Endothelial cell of umbilical vein (primary cell): ENCODE measurements around the gene LOXHD1. TPM values are rescaled to one million over a fixed set of nuclear protein-coding genes. Genes with fewer than 3 reads are reported as not detected.

ENCODE experiments used
- BruUV-seq: library from RNA; stranded (reverse); fragments of 400-500 nt; replicated peaks from 2 replicates; lab custom pipeline; 2021; lab: Mats Ljungman, UMichigan
- CTCF ChIA-PET: fragments of 300-600, 350-600 bp; sonication (Branson Sonifier 250); formaldehyde crosslinking; loops from one replicate; lab custom pipeline; 2021; ENCODE audit warnings: antibody characterized with exemption, inconsistent platforms; lab: Charles Lee
- POLR2A ChIA-PET: fragments of 300-600, 350-600 bp; sonication (Branson Sonifier 250); formaldehyde crosslinking; loops from one replicate; lab custom pipeline; 2021; ENCODE audit warnings: antibody characterized with exemption, inconsistent platforms; lab: Charles Lee
- DNase-seq: peaks from one replicate; pipeline ENCODE4 v3.0.0-alpha.2; 2011; ENCODE audit warnings: low read depth, low spot score
- FAIRE-seq: peaks from 2 replicates; lab custom pipeline; 2011; peaks lifted over from hg19 to GRCh38; lab: Jason Lieb, UNC
- H2AFZ ChIP-seq: 2 replicates; pipeline ENCODE4 v1.6.0; 2012; ENCODE audit warnings: low read depth, low read length, control low read depth, inconsistent platforms
- H3K27ac ChIP-seq: 2 replicates; pipeline ENCODE4 v1.5.1; 2011; ENCODE audit warnings: low read depth, mild to moderate bottlenecking, control low read depth, low read length, moderate library complexity; ENCODE audit not compliant: insufficient read depth
- H3K27me3 ChIP-seq, 2 experiments: 2 replicates each; pipeline versions ENCODE4 v1.6.0 to v1.6.1; 2011; ENCODE audit warnings: low read length in 2 of 2, mixed read lengths in 1 of 2; ENCODE audit not compliant: control insufficient read depth in 2 of 2, insufficient read depth in 2 of 2
- H3K36me3 ChIP-seq, 2 experiments: 2 replicates in 1 of 2; 3 replicates in 1 of 2; pipeline ENCODE4 v1.5.1; 2011; ENCODE audit warnings: low read length in 2 of 2, mild to moderate bottlenecking in 1 of 2, moderate library complexity in 1 of 2; ENCODE audit not compliant: control insufficient read depth in 2 of 2, insufficient read depth in 2 of 2; ENCODE audit errors: extremely low read depth in 1 of 2
- H3K4me1 ChIP-seq: 3 replicates; pipeline ENCODE4 v1.5.1; 2011; ENCODE audit warnings: mild to moderate bottlenecking, low read length; ENCODE audit not compliant: control insufficient read depth, insufficient read depth; ENCODE audit errors: extremely low read depth
- H3K4me2 ChIP-seq: 2 replicates; pipeline ENCODE4 v1.6.1; 2011; ENCODE audit warnings: low read length, control low read depth, mixed read lengths; ENCODE audit not compliant: insufficient read depth
- H3K4me3 ChIP-seq, 3 experiments: fragments of 200-600 bp in 1 of 3; sonication (generic), shearing (Covaris generic) in 1 of 3; replicated peaks in 1 of 3; 2 replicates each; pipeline ENCODE4 v1.5.1; 2011 to 2016; ENCODE audit warnings: control low read depth in 3 of 3, low read length in 3 of 3, mild to moderate bottlenecking in 2 of 3, inconsistent platforms in 1 of 3, low read depth in 1 of 3, moderate library complexity in 1 of 3; ENCODE audit not compliant: insufficient read depth in 1 of 3
- H3K79me2 ChIP-seq: 2 replicates; pipeline ENCODE4 v1.6.0; 2012; ENCODE audit warnings: low read length, inconsistent platforms; ENCODE audit not compliant: control insufficient read depth, insufficient read depth
- H3K9ac ChIP-seq: replicated peaks from 2 replicates; pipeline ENCODE3; 2011; ENCODE audit warnings: low read length, control low read depth; ENCODE audit not compliant: insufficient read depth; ENCODE audit errors: extremely low read depth
- H3K9me1 ChIP-seq: replicated peaks from 3 replicates; pipeline ENCODE4 v1.6.0; 2011; ENCODE audit warnings: mild to moderate bottlenecking, low read length; ENCODE audit not compliant: control insufficient read depth, insufficient read depth; ENCODE audit errors: extremely low read depth
- H3K9me3 ChIP-seq: replicated peaks from 2 replicates; pipeline ENCODE4 v1.5.1; 2012; ENCODE audit warnings: low read length, inconsistent platforms; ENCODE audit not compliant: control insufficient read depth, insufficient read depth
- H4K20me1 ChIP-seq: replicated peaks from 2 replicates; pipeline ENCODE3; 2011; ENCODE audit warnings: mild to moderate bottlenecking, low read length; ENCODE audit not compliant: control insufficient read depth, insufficient read depth; ENCODE audit errors: extremely low read depth
- EZH2 ChIP-seq: IDR thresholded peaks from 2 replicates; pipeline ENCODE4 v1.6.1; 2012; ENCODE audit warnings: borderline replicate concordance, low read depth, mild to moderate bottlenecking, moderate library complexity, low read length, inconsistent platforms; ENCODE audit not compliant: severe bottlenecking
- FOS ChIP-seq: IDR thresholded peaks from 2 replicates; pipeline ENCODE4 v1.6.1; 2011; ENCODE audit warnings: mild to moderate bottlenecking, low read length, moderate library complexity, borderline replicate concordance; ENCODE audit not compliant: insufficient read depth
- GATA2 ChIP-seq: IDR thresholded peaks from 2 replicates; pipeline ENCODE4 v1.7.0; 2011; ENCODE audit warnings: low read depth, mild to moderate bottlenecking, moderate library complexity, mixed read lengths, low read length; ENCODE audit not compliant: insufficient read length, insufficient read depth
- JUN ChIP-seq: IDR thresholded peaks from 2 replicates; pipeline ENCODE4 v1.6.1; 2011; ENCODE audit warnings: borderline replicate concordance, low read depth; ENCODE audit not compliant: insufficient read length, insufficient read depth
- MYC ChIP-seq: IDR thresholded peaks from one replicate; pipeline ENCODE4 v1.6.1; 2011; ENCODE audit warnings: mild to moderate bottlenecking, low read depth, low read length
- POLR2A ChIP-seq: IDR thresholded peaks from 2 replicates; pipeline ENCODE4 v1.6.1; 2012; ENCODE audit warnings: low read depth, mild to moderate bottlenecking, control low read depth, low read length
- POLR2AphosphoS5 ChIP-seq: IDR thresholded peaks from 2 replicates; pipeline ENCODE4 v1.6.1; 2012; ENCODE audit warnings: low read depth, mild to moderate bottlenecking, control low read depth, low read length, moderate library complexity; ENCODE audit not compliant: insufficient read depth
- dilution Hi-C: fragments of 300-500 bp; cut with MboI; formaldehyde crosslinking; loops from one replicate; pipeline ENCODE4 v1.15.0; 2019; ENCODE audit warnings: low sequenced_read_pairs; ENCODE audit not compliant: extremely low pct_ligation_motif_present
- intact Hi-C: fragments of 100-400 bp; cut with micrococcal nuclease; formaldehyde crosslinking; loops from one replicate; pipeline ENCODE4 v1.10.0; 2022
- polyA plus RNA-seq, 4 experiments: library from polyadenylated mRNA; depleted of rRNA in 3 of 4; stranded (reverse) in 3 of 4; unstranded in 1 of 4; fragments of >200 nt; gene quantifications; 2 replicates each; pipeline versions ENCODE4 v1.2.1 to v1.2.3, GENCODE V29; 2011 to 2012; ENCODE audit warnings: missing spikeins in 1 of 4
- total RNA-seq: library from RNA; stranded (reverse); gene quantifications from 2 replicates; pipeline ENCODE4 v1.2.3, GENCODE V29; 2021
- TF ChIP-seq, protein P1 (sequence below), 2 donors: IDR thresholded peaks; 1 replicate in 1 of 2; 2 replicates in 1 of 2; pipeline ENCODE4 v1.5.1; 2011; ENCODE audit warnings: low read length in 2 of 2, mild to moderate bottlenecking in 2 of 2, moderate library complexity in 2 of 2, control low read depth in 1 of 2, inconsistent platforms in 1 of 2, low read depth in 1 of 2; ENCODE audit not compliant: insufficient read depth in 1 of 2; ENCODE audit errors: extremely low read depth in 1 of 2
- TF ChIP-seq, protein P2 (sequence below): IDR thresholded peaks from 2 replicates; pipeline ENCODE4 v1.6.1; 2011; ENCODE audit not compliant: insufficient read depth, insufficient read length

Gene LOXHD1
- total and polyA plus RNA-seq, 2 donors (not counting 3 experiments of a cell fraction or from before 2014, with no cell fraction given) = not detected

DNA sequence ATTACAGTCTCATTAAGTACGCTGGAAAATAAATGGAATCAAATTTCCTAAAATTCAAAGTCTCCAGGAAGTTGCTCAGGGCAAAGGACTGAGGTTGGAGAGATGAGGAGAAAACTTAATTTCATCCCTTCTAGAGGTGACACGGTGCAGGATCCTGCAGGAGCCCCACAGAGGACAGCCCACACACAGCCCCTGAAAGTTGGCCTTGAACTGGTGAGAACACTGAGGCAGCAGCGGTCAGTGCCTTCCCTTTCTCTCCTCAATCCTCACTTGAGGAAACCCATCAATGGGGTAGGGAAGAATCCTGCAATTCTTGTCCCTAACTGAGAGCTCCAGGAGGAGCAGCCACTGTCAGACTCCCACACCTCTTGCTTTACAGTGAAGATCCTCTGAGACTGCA lies 37.5 kb downstream of the LOXHD1 start:
- no peak overlapping the region for H3K9ac ChIP-seq
- no peak overlapping the region for H3K27ac ChIP-seq
- no peak overlapping the region for H3K4me3 ChIP-seq
- no peaks in the 10 kb centered on the region for H3K9me3 ChIP-seq
- ChIA-PET POLR2A (no interaction called here), CTCF (no interaction called here)
- H2AFZ ChIP-seq = no peak overlapping the region
- H3K9me1 ChIP-seq = no peaks in the 10 kb centered on the region
- peaks cover 7% of the 10 kb centered on the region for H3K4me1 ChIP-seq
- H4K20me1 ChIP-seq = no peaks in the 10 kb centered on the region
- DNase-seq = no peak
- FAIRE-seq = no peak
- intact Hi-C loops (no loop called here), dilution Hi-C loops (no loop called here)
- H3K27me3 ChIP-seq = no peaks in the 10 kb centered on the region
- H3K4me2 ChIP-seq = no peak overlapping the region
- TF ChIP-seq EZH2 (no peak), POLR2A (no peak), POLR2AphosphoS5 (no peak), FOS (no peak), JUN (no peak), MYC (no peak), GATA2 (no peak)
- TF ChIP-seq, protein P1, sequence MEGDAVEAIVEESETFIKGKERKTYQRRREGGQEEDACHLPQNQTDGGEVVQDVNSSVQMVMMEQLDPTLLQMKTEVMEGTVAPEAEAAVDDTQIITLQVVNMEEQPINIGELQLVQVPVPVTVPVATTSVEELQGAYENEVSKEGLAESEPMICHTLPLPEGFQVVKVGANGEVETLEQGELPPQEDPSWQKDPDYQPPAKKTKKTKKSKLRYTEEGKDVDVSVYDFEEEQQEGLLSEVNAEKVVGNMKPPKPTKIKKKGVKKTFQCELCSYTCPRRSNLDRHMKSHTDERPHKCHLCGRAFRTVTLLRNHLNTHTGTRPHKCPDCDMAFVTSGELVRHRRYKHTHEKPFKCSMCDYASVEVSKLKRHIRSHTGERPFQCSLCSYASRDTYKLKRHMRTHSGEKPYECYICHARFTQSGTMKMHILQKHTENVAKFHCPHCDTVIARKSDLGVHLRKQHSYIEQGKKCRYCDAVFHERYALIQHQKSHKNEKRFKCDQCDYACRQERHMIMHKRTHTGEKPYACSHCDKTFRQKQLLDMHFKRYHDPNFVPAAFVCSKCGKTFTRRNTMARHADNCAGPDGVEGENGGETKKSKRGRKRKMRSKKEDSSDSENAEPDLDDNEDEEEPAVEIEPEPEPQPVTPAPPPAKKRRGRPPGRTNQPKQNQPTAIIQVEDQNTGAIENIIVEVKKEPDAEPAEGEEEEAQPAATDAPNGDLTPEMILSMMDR (IDR thresholded peaks at IDR 0.05; ENCODE audit: extremely low read depth in 1 of 2, insufficient read depth in 1 of 2, low read depth in 1 of 2, low read length in 2 of 2) = no peak
- TF ChIP-seq, protein P2, sequence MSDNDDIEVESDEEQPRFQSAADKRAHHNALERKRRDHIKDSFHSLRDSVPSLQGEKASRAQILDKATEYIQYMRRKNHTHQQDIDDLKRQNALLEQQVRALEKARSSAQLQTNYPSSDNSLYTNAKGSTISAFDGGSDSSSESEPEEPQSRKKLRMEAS = no peak
- BruUV-seq = no TSS peak
- no peaks in the 10 kb centered on the region for H3K79me2 ChIP-seq
- no peaks in the 10 kb centered on the region for H3K36me3 ChIP-seq
